SK-N-SH (cell line): Measurements from ENCODE around the gene SLC38A3. TPM values are rescaled to one million over a fixed set of nuclear protein-coding genes. Genes with fewer than 3 reads are reported as not detected.

Experiments
- CTCF ChIA-PET: fragments of 300-600, 350-600 bp; formaldehyde crosslinking; extraction: SDS; loops from one replicate; lab custom pipeline; 2021; lab: Yijun Ruan, JAX
- POLR2A ChIA-PET: fragments of 350-600 bp; sonication (Branson Sonifier 250); formaldehyde crosslinking; extraction: SDS; loops from one replicate; lab custom pipeline; 2020; ENCODE audit warnings: antibody characterized with exemption, inconsistent platforms; lab: Yijun Ruan, JAX
- DNase-seq: peaks from one replicate; pipeline ENCODE4 v3.0.0; 2012
- H2AFZ ChIP-seq: fragments of 200-600 bp; sonication (generic); 2 replicates; pipeline ENCODE4 v1.8.1; 2016; ENCODE audit warnings: antibody characterized with exemption, mild to moderate bottlenecking, low read depth
- H3F3A ChIP-seq: fragments of 200-600 bp; sonication (generic); replicated peaks from 2 replicates; pipeline ENCODE3; 2016; ENCODE audit warnings: antibody characterized with exemption, mild to moderate bottlenecking; ENCODE audit not compliant: insufficient read depth
- H3K27ac ChIP-seq, 2 experiments: fragments of 200-500 bp in 1 of 2; fragments of 200-600 bp in 1 of 2; sonication (Bioruptor generic) in 1 of 2; sonication (generic), shearing (Covaris generic) in 1 of 2; 2 replicates each; pipeline versions ENCODE4 v1.5.1 to v1.6.1; 2014 to 2016; ENCODE audit warnings: low read depth in 2 of 2, inconsistent platforms in 1 of 2, low read length in 1 of 2, mild to moderate bottlenecking in 1 of 2, mixed read lengths in 1 of 2
- H3K27me3 ChIP-seq: fragments of 200-600 bp; sonication (generic), shearing (Covaris generic); 2 replicates; pipeline ENCODE4 v1.6.1; 2016; ENCODE audit warnings: mixed run types; ENCODE audit not compliant: insufficient read depth
- H3K36me3 ChIP-seq, 2 experiments: fragments of 200-500 bp in 1 of 2; fragments of 200-600 bp in 1 of 2; sonication (Bioruptor generic) in 1 of 2; sonication (generic) in 1 of 2; replicated peaks in 1 of 2; 2 replicates each; pipeline versions ENCODE3 to v1.5.1; 2014 to 2016; ENCODE audit warnings: low read length in 1 of 2, mild to moderate bottlenecking in 1 of 2; ENCODE audit not compliant: insufficient read depth in 2 of 2, control insufficient read depth in 1 of 2
- H3K4me1 ChIP-seq, 2 experiments: fragments of 200-500 bp in 1 of 2; fragments of 200-600 bp in 1 of 2; sonication (Bioruptor generic) in 1 of 2; sonication (generic), shearing (Covaris generic) in 1 of 2; 2 replicates each; pipeline versions ENCODE4 v1.5.1 to v1.6.1; 2014 to 2016; ENCODE audit warnings: low read depth in 1 of 2, low read length in 1 of 2, mixed run types in 1 of 2; ENCODE audit not compliant: insufficient read depth in 2 of 2, control insufficient read depth in 1 of 2
- H3K4me2 ChIP-seq: fragments of 200-600 bp; sonication (generic), shearing (Covaris generic); 2 replicates; pipeline ENCODE4 v1.6.1; 2017; ENCODE audit warnings: mixed run types
- H3K4me3 ChIP-seq, 2 experiments: fragments of 200-500 bp in 1 of 2; fragments of 200-600 bp in 1 of 2; sonication (Bioruptor generic) in 1 of 2; sonication (generic), shearing (Covaris generic) in 1 of 2; 2 replicates each; pipeline versions ENCODE4 v1.5.1 to v1.8.1; 2014 to 2016; ENCODE audit warnings: low read depth in 2 of 2, inconsistent platforms in 1 of 2, low read length in 1 of 2, mild to moderate bottlenecking in 1 of 2, mixed read lengths in 1 of 2, moderate library complexity in 1 of 2
- H3K79me2 ChIP-seq: fragments of 200-600 bp; sonication (generic); 2 replicates; pipeline ENCODE4 v1.8.1; 2017; ENCODE audit warnings: mild to moderate bottlenecking; ENCODE audit not compliant: insufficient read depth
- H3K9ac ChIP-seq: fragments of 200-600 bp; sonication (generic); 2 replicates; pipeline ENCODE4 v1.6.1; 2017; ENCODE audit warnings: mixed run types
- H3K9me2 ChIP-seq: fragments of 200-600 bp; sonication (generic); 2 replicates; pipeline ENCODE4 v1.6.1; 2017; ENCODE audit warnings: mixed run types
- H3K9me3 ChIP-seq: fragments of 200-600 bp; sonication (generic); 2 replicates; pipeline ENCODE4 v1.6.1; 2017; ENCODE audit warnings: mixed run types, mild to moderate bottlenecking, moderate library complexity
- H4K20me1 ChIP-seq: fragments of 200-600 bp; sonication (generic); 2 replicates; pipeline ENCODE4 v1.6.1; 2017; ENCODE audit warnings: mild to moderate bottlenecking, mixed run types; ENCODE audit not compliant: insufficient read depth
- ELF1 ChIP-seq: IDR thresholded peaks from 2 replicates; pipeline ENCODE4 v1.4.0; 2012
- FOSL2 ChIP-seq: IDR thresholded peaks from 2 replicates; pipeline ENCODE4 v1.4.0; 2012; ENCODE audit warnings: low read depth, mild to moderate bottlenecking, moderate library complexity, borderline replicate concordance
- FOXM1 ChIP-seq: IDR thresholded peaks from 2 replicates; pipeline ENCODE4 v1.4.0; 2012; ENCODE audit warnings: low read depth, mild to moderate bottlenecking
- GABPA ChIP-seq: IDR thresholded peaks from 2 replicates; pipeline ENCODE4 v1.4.0; 2012; ENCODE audit warnings: low read depth, mild to moderate bottlenecking
- MXI1 ChIP-seq: IDR thresholded peaks from 2 replicates; pipeline ENCODE4 v1.6.1; 2012; ENCODE audit warnings: mild to moderate bottlenecking, low read depth, low read length, improper control_type of control experiment
- NFIC ChIP-seq: IDR thresholded peaks from 2 replicates; pipeline ENCODE4 v1.4.0; 2012; ENCODE audit warnings: borderline replicate concordance
- POLR2AphosphoS5 ChIP-seq: IDR thresholded peaks from 2 replicates; pipeline ENCODE4 v1.6.1; 2012; ENCODE audit warnings: low read depth, low read length
- RAD21 ChIP-seq: IDR thresholded peaks from 2 replicates; pipeline ENCODE4 v1.6.1; 2012; ENCODE audit warnings: mild to moderate bottlenecking, low read length
- TEAD4 ChIP-seq: IDR thresholded peaks from 2 replicates; pipeline ENCODE4 v1.4.0; 2012; ENCODE audit warnings: mild to moderate bottlenecking, borderline replicate concordance; ENCODE audit not compliant: insufficient read depth
- WGBS: methylation state at CpG from one replicate; pipeline ENCODE4 v1.1.6; 2017; ENCODE audit warnings: low lambda C conversion rate; 5-methylcytosine and 5-hydroxymethylcytosine counted together
- polyA plus RNA-seq, 3 experiments: library from polyadenylated mRNA; depleted of rRNA; stranded (reverse); fragments of >200 nt; gene quantifications; 2 replicates each; pipeline ENCODE4 v1.2.3, GENCODE V29; 2012
- TF ChIP-seq, protein P1 (sequence below): IDR thresholded peaks from 2 replicates; pipeline ENCODE4 v1.4.0; 2012; ENCODE audit warnings: low read depth, borderline replicate concordance
- TF ChIP-seq, protein P2 (sequence below): IDR thresholded peaks from 2 replicates; pipeline ENCODE4 v1.4.0; 2012; ENCODE audit warnings: low read depth

SLC38A3 gene
- polyA plus RNA-seq, 1 of the 3 experiments (the other 2 are of a cell fraction), result 0.84 TPM

DNA sequence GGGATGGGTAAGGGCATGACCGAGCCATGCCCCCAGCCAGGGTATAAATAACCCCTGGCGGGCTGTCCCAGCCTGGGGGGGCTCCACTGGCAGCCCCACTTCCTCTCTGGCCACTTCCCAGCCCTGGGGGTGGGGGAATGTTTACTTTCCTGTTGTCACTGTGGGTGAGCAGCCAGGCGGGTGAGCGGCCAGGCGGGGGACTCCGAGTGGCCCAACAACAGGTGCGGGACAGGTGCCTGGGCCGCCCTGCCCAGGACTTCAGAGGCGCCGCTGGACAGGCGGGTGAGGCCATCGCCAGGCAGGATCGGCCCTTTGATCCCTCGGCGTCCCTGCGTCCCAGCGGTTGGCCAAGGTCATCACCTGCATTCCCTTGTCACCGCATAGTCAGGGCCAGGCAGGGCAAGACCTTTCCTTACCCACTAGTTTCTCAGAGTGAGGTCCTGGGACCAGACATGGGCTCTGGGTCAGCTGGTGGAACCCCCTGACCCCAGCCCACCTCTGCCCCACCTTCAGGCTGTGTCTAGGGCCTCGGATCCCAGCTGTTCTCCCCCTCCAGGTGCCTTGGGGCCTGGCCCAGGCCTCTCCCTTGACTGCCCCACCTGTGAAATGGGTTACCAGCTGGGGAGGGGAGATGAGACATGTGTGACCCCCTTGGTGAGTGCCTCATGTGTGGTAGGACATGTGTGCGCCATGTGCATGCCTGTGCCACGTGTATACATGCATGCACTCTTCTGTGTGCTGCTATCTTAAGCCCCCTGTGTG lies 33.4 kb upstream of the SLC38A3 start (continued):
- TF ChIP-seq, protein P1, sequence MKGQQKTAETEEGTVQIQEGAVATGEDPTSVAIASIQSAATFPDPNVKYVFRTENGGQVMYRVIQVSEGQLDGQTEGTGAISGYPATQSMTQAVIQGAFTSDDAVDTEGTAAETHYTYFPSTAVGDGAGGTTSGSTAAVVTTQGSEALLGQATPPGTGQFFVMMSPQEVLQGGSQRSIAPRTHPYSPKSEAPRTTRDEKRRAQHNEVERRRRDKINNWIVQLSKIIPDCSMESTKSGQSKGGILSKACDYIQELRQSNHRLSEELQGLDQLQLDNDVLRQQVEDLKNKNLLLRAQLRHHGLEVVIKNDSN, result no peak
- TF ChIP-seq ELF1, result no peak
- no peak for TF ChIP-seq NFIC
- TF ChIP-seq FOXM1, result no peak
- TF ChIP-seq MXI1, result no peak

DNA sequence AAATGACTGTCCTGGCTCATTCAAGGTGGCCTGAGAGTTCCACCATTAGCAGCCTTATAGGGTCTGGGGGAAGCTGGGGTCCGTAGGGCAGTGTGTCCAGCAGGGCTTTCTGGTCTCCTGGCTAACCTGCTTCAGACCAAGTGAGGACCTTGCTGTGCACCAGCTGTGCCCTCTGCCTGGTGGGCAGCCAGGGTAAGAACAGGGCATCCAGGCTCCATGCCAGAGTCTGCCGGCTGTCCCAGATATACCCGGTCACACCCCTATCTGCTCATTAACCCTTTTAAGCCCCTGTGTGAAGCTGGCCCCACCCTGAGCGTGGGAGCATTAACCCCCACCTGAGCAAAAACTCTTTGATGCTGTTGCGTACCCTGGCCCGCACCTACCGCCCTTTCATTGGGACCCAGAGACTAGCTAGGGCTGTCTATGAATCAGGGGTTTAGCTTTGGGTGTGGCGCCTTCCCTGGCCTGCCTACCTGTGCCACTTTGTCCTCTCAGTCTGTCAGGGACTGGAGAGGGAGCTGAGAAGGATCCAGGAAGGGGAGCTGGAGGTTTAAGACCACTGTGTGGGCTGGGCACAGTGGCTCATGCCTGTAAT lies 32.3 kb upstream of the SLC38A3 start:
- Histone ChIP-seq H3K9ac (no peak overlapping the region), H3K9me3 (no peaks in the 10 kb centered on the region), H3K4me2 (no peak overlapping the region)
- TF ChIP-seq, protein P2, sequence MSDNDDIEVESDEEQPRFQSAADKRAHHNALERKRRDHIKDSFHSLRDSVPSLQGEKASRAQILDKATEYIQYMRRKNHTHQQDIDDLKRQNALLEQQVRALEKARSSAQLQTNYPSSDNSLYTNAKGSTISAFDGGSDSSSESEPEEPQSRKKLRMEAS, result no peak
- TF ChIP-seq, protein P1, result no peak
- no peak for TF ChIP-seq FOSL2
- no peak for TF ChIP-seq TEAD4
- TF ChIP-seq RAD21, result no peak
- no peak for TF ChIP-seq POLR2AphosphoS5
- no peak for TF ChIP-seq GABPA
- TF ChIP-seq NFIC, result no peak
- TF ChIP-seq, all 33 proteins: peak for 0
- H3K27me3 ChIP-seq, result no peaks in the 10 kb centered on the region
- WGBS, result 82% methylated on average over 6 of the region's 8 CpGs
- no peak overlapping the region for H2AFZ ChIP-seq
- DNase-seq, result no peak
- no peak overlapping the region for H3K4me3 ChIP-seq
- peaks cover 5 to 18% of the 10 kb centered on the region in 2 experiments; a peak in 3 of 4 replicates for H3K4me1 ChIP-seq
- ChIA-PET CTCF (interaction anchor here (1.0 to 7.2 kb wide), 7 partner anchors 15 to 102 kb away, joined by 3 to 60 read pairs (median 7); partner anchors contain the start of gene GNAT1), POLR2A (interaction anchor here (0.6 kb wide), 1 partner anchor 9 kb away, joined by 3 read pairs; no protein-coding TSS in a partner anchor)
- H3F3A ChIP-seq, result no peaks in the 10 kb centered on the region
- H4K20me1 ChIP-seq, result no peaks in the 10 kb centered on the region
- H3K9me2 ChIP-seq, result no peaks in the 10 kb centered on the region
- peaks cover 0 to 5% of the 10 kb centered on the region in 2 experiments for H3K36me3 ChIP-seq
- peaks cover 23% of the 10 kb centered on the region for H3K79me2 ChIP-seq
- no peak overlapping the region for H3K27ac ChIP-seq
